Stimulated activated CD4-positive, alpha-beta T cell treated with anti-CD3 and anti-CD28 coated beads, Interleukin-2, amount 100 ng/mL, for 24 hours (primary cell): ENCODE measurements around the gene FBXO48.
A peak's percentile ranks its signal among the peaks of the same experiment; 100 is the strongest.
"Not testable (repeated sequence)": the region's sequence is repeated elsewhere in the genome, so short reads cannot be mapped to it uniquely, and the experiment has no call there.

Source experiments
- DNase-seq, 2 donors: peaks; one replicate each; pipeline ENCODE4 v3.0.0-alpha.2; 2020

Gene FBXO48

GRCh38 chr2:68469935-68470334 lies 2.8 kb upstream of the FBXO48 start:
- no peak for DNase-seq

- no peak for DNase-seq
These were observed 1.7 kb upstream of the FBXO48 start for GRCh38 chr2:68468801-68469200.

- DNase-seq: no peak
These were observed 367 bp downstream of the FBXO48 start for GRCh38 chr2:68466778-68467076.

- DNase-seq: peak; percentile 61 to 66
These were observed 725 bp downstream of the FBXO48 start for GRCh38 chr2:68466361-68466777.

GRCh38 chr2:68465081-68465916 lies 1.8 kb downstream of the FBXO48 start:
- DNase-seq: peak; percentile 32 to 52

GRCh38 chr2:68464651-68465050 lies 2.4 kb downstream of the FBXO48 start:
- DNase-seq: no peak

GRCh38 chr2:68463287-68463877 lies 3.7 kb downstream of the FBXO48 start:
- DNase-seq: no peak

GRCh38 chr2:68458981-68459380 lies 8.1 kb downstream of the FBXO48 start:
- no peak for DNase-seq

- DNase-seq: no peak
These were observed 10.9 kb downstream of the FBXO48 start for GRCh38 chr2:68456198-68456597.

- DNase-seq: no peak
These were observed 12.4 kb downstream of the FBXO48 start for GRCh38 chr2:68454719-68455118.

- no peak for DNase-seq
These were observed 13.2 kb downstream of the FBXO48 start for GRCh38 chr2:68453761-68454360.

- no peak for DNase-seq
These were observed 14.8 kb downstream of the FBXO48 start for GRCh38 chr2:68452158-68452900.

GRCh38 chr2:68448671-68449653 lies 18.1 kb downstream of the FBXO48 start:
- no peak for DNase-seq

GRCh38 chr2:68447118-68447517 lies 20.0 kb downstream of the FBXO48 start:
- DNase-seq: no peak

- DNase-seq: not testable (repeated sequence)
These were observed 20.7 kb downstream of the FBXO48 start for GRCh38 chr2:68446425-68446824.

- DNase-seq: no peak
These were observed 25.1 kb downstream of the FBXO48 start for GRCh38 chr2:68441994-68442322.

- DNase-seq: peak; percentile 80 to 89
These were observed 25.7 kb downstream of the FBXO48 start for GRCh38 chr2:68441179-68441993.

- DNase-seq: no peak
These were observed 28.4 kb downstream of the FBXO48 start for GRCh38 chr2:68438455-68439303.

GRCh38 chr2:68436270-68436669 lies 30.8 kb downstream of the FBXO48 start:
- no peak for DNase-seq

GRCh38 chr2:68435615-68436014 lies 31.5 kb downstream of the FBXO48 start:
- DNase-seq: no peak

- no peak for DNase-seq
These were observed 32.1 kb downstream of the FBXO48 start for GRCh38 chr2:68434981-68435380.
